HG02588 (cell line): ENCODE measurements around the gene LRSAM1.

ENCODE experiments used
- ATAC-seq: cut with Tn5 transposase; IDR thresholded peaks from one replicate; pipeline ENCODE4 v1.9.1; 2021; ENCODE audit warnings: mild to moderate bottlenecking, moderate library complexity; ENCODE audit not compliant: unreplicated experiment

The LRSAM1 gene

DNA sequence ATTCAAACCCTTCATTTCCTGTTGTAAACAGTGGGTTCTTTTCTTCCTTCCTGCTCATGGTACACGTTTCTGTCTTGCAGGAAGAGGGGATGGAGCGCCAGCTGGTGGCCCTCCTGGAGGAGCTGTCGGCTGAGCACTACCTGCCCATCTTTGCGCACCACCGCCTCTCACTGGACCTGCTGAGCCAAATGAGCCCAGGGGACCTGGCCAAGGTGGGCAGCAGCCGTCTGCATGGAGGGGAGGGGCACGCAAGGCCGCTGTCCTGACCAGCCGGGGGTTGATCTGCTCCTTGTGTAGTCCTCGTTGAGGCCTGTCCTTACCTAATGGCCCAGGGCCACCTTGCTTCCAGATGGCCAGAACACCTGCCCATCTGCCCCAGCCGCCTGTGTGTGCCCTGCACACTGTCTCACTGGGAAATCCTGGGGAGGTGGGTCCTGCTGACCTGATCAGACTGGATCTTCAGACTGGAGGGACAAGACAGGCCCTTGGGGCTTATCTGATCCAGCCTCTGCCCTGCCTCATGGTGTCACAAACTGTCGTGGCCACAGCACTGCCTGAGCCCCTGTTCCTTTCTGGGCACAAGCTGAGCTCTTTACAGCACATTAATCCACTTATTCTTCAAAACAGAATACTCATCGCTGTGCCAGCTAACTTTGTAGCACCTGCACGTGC, 44.7 kb downstream of the LRSAM1 start:
- ATAC-seq, result no peak

DNA sequence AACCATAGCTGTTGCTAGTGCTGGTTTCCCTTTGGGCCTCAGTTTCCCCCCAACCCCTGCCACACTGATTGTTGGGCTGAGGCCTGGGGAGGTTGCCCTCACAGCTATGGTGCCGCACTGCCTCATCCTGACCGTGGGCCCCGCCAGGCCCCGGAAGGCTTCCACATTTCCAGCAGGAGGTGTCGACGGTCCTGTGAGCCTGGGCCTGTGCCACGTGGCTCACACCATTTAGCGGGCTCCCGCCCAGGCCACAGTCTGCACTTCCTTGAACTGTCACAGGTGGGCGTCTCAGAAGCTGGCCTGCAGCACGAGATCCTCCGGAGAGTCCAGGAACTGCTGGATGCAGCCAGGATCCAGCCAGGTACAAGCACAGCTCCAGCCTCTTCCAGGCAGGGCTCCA, 45.7 kb downstream of the LRSAM1 start:
- ATAC-seq, result no peak

DNA sequence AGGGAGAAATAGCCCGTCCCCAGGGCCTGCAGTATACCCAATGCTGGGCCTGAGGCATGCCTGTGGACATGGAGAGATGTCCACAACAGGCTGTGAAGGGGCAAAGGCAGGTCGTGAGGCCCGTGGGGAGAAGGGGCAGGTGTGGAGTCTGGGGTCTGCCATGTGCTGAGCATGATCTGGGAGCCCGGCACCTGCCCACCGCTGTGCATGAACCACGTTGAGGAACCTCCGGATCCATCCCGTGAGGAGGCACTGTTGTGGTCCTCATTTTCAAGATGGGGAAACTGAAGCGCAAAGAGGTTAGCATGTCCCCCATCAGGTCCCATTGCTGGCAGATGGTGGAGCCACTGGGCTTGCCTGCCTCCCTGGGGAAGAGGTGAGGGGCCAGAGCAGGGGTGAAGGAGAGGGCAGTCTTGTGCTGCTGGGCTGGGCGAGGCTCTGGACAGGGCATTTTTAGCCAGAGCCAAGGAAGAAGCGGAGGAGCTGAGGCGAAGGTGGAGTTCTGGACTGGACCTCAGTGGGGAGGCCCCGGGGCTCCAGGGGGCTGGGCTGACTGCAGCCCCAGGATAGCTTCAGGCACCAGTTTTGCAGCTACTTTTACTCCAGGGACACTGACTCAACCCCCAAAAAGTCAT, 46.5 kb downstream of the LRSAM1 start:
- no peak for ATAC-seq

DNA sequence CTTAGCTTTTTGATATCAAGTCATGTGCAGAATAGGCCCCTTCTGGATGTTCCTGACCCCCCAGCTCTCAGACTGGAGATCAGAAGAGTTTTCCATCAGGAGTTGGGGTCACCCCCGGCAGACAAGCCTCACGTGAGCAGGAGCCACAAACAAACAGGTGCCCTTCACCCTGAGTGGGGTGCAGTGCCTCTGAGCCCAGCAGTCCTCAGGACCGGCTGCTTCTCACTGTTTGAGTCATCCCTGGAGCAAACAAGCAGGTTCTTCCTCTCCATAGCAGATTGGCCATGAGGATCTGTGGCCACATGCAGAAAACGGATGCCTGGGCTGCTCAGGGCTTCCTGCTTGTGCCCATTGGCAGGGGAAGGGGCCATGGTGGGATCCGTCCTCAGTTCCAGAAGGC, 47.0 kb downstream of the LRSAM1 start:
- no peak for ATAC-seq

DNA sequence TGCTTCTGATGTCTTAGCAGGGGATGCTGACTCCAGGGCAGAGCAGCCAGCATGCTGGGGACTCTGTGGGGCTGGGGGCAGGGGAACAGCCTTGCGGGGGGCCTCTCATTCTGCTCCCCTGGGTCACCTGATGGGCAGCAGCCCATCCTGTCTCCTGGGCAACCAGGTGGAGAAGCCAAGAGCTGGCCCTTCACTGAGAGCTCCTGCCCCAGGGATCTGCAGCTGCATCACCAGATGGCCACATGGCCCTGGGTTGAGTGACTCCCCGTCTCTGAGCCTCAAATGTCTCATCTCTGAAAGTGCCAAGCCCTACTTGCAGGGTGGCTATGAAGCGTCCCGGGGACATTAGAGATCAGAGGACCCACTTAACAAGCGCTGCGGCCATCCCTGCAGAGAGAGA, 49.1 kb downstream of the LRSAM1 start:
- ATAC-seq, result no peak

DNA sequence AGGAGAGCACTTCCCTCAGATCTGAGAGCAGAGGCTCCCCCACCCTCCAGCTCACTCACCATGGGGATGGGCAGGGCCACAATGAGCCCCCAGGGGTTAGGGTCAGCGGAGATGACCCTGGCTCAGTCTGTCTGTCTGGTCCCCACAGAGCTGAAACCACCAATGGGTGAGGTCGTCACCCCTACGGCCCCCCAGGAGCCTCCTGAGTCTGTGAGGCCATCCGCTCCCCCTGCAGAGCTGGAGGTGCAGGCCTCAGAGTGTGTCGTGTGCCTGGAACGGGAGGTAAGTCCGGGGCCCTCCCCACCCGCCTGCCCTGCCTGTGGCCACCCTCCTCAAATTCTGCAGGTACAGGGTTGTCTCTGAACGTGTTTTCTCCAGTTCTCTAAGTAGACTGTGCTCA, 49.6 kb downstream of the LRSAM1 start:
- ATAC-seq, result no peak

DNA sequence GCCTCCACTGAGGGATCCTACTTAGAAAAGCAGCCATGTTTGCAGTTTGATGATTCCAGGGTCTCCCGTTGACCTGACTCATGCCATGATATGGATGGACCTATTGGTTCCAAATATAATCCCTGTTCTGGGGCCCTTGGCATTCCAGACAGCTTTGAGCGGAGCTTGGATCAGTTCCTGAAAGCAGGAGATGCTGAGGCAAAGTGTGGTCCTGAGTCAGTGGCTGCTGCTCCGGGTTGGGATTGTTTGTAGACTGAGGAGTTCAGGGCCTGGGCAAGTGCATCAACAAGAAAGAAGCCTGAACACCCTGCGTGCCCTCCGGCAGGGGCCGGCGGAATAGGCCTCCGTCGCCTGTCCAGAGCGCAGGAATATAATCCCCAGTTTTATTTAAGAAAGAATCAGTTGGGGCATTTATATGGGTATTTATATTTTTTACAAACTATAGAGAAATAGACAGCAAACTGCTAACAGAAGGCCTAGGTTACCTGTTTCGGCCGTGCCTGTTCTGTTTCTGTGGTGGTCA, 50.6 kb downstream of the LRSAM1 start:
- ATAC-seq, result no peak

DNA sequence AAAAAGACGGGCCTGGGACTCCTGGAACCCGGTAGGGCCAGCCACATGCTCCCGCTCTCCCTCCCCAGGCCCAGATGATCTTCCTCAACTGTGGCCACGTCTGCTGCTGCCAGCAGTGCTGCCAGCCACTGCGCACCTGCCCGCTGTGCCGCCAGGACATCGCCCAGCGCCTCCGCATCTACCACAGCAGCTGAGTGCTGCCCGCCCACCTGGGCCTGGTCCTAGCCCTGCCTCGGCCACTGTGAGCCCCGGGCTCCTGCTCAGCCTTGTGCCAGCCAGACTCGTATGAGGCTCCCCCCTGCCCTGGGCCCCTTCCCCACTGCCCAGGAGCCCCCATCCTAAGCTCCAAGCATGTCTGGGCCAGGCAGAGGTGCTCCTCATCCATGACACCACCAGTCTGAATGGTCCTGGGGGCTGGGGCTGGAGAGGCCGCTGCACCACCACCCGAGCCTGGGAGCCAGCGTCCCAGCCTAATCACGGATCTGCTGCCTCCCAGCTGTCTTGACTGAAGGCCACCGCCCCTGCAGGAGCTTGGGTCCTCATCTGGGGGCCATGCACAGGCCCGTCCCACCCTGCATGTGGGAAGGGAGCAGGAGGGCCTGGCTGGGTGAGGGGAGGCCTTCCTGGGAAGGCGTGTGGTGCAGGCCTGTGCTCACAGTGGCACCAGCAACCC, 51.5 kb downstream of the LRSAM1 start:
- no peak for ATAC-seq

DNA sequence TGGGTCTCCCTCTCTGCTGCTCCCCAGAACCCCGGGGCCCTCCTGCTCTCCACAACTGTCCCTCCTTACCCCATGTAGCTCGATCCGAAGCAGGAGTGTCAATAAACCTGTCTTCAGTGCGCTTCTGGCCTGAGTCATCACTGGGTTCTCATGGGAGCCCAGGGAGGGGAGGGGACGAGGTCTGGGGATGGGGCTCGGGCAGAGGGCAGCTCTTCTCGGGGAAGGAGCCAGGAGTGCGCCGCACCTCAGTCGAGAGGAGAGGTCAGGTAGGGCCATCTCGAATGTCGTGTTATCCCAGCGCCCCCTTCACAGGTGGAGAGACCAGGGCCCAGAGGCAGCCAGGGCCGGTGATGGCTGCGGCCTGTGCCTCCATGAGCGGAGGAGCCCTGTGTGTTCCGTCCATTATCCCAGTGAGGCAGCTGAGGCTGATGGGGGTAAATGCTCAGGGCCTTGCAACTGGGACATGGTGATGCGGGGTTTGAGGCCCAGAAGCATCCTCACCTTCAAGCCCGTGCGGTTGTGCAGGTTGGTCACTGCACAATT, 52.1 kb downstream of the LRSAM1 start:
- no peak for ATAC-seq

DNA sequence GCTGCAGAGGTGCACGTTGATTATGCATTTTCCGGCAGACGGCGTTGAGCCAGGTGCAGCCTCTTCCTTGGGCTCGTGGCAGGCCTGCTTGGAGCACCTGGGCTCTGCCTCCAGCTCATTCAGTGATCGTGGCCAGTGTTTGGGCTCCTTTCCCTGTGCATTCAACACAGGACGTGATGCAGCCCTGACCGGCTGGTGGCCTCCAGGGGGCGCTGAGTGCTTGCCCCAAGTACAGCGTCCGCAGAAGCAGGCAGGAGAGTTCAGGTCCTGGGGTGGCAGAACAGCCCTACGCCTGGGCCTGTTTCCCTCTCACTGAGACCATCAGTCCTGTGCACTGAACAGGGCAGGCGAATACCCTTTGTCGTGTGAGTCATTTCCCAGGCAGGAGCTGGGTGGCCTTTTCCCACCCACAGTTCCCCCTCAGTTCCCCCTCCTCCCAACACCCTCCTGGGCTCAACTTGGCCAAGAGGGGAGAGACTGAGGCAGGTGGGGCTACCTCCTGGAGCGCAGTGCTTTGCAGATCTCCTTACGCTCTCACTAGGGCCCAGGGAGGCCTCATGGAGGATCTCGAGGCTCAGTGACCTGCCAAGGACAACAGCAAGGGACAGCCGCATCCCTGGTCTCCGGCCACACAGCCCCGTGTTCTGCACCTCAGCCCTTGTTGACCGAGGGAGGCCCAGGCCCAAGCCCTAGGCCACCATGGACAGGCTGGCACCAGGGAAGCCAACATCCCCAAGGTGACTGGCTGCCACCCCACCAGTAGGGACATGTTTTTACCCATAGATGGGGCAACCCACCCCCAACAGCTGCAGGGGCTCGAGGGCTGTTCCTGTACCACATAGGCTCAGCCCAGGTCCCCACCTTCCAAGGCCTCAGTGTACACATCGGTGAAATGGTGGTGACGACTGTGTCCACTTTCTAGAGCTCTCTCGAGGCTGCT, 52.9 kb downstream of the LRSAM1 start:
- no peak for ATAC-seq

DNA sequence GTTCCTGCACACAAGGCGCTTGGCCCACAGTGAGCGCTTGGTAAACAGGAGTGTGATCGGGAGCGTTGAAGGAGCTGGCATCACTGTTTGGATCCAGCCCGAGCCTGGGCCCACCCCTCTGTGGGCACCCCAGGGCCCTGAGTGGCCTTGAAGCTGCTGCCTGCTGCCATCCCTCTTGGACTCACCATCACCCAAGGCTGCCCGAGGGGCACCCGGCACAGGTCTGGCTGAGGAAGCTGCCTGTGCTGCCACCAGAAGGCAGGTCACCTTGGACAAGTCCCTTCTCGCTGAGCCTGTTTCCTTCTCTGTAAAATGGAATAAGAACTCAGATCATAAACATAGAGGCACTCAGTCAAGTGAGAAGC, 53.6 kb downstream of the LRSAM1 start:
- ATAC-seq, result no peak

DNA sequence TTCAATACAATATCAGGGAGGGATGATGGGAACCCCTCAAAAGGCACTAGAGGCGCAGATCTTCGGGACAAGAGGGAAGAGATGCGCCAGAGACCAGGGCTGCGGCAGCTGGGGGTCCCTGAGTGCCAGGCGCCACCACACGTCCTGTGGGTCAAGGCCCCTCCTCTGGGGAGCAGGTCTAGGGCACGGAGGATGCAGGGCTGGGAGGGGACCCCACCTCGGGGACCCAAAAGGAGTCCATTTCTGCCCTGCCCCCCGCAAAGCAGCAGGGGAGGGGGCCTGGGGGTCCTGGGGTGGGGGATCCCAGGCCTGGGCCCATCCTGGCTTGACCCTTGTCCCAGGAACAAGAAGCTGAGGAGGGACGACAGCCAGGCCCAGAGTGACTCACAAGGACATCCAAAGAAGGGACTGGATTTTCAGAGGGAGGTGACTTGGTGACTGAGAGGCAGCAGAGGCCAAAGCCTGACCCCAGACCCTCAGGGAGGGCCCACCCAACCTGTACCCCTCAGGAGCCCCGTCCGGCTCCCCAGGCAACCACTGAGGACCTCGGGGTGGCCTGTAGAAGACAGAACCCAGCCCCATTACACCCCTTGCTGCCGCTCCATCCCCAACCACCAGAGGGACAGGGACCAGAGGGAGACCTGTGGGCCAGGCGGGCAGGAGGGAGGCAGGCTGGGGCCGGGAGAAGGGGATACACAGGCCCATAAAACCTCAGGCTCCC, 54.2 kb downstream of the LRSAM1 start:
- no peak for ATAC-seq

DNA sequence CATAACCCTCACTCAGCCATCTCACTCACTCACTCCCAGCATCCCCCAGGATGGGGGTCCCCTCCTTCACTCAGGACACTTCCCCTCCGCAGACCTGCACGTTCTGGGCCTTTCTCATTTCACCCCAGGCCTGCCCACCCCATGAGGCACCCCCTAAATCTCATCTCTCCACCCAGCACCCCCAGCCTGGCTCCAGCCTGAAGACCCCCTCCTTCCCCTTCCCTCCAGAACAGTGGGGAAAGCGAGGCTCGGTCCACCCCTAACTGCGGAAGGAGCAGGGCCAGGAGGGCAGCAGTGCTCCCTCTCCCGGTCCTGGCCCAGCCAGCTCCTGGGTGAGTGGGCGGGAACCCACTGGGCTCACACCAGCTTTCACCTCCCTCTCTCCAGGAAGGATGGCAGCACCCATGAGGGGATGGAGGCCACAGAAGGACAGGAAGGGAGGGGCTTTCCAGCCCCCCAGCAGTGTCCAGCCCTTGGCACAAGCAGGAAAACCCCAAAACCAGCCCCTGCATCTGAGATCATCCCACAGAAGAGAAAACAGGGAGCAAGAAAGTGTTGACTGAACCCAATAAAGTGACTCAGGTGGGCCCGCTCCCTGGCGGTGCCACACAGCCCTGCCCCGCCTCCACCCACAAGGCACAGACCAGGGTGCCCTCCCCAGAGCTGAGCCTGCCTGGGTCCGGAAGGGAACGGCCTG, 55.0 kb downstream of the LRSAM1 start:
- ATAC-seq, result no peak

DNA sequence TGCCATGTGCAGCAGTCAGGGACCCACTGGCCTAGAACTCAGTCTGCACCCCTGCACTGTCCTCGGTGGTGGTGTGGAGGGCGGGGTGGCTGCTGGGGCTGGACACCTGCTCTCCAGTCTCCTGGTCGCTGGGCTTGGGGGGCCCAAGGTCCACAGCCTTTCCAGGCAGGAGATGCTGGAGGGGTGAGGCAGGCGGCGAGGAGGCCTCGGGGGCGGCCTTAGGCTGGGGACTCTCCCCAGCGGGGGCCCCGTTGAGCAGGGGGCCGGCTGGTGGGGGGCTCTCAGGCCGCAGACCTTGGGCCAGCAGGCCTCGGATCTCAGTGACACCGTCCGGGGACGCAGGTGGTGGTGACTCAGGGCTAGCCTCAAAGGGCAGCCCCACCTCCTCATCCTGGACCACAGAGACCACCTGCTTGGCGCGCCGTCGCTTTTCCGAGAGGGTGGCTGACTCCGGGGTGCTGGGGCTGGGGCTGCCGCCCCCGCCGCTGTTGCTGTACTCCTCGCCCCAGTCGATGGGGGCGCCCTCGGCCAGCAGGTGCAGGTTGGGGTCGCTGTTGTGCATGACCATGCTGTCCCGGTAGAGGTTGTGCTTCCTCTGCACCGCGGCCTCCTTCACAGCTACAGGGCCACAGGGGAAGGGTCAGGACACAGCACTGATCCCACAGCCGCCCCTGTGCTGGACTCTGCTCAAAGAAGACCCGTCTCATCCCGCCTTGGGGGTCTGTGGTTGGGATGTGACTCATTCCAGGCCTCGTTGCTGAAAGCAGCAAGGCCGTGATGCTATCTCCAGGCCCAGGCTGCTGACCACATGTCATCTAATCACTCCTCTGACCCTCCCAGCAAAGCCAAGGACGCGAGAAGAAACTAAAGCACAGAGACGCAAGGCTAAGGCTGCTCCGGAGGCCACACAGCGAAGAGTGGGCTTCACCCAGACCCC, 55.8 kb downstream of the LRSAM1 start:
- no peak for ATAC-seq

DNA sequence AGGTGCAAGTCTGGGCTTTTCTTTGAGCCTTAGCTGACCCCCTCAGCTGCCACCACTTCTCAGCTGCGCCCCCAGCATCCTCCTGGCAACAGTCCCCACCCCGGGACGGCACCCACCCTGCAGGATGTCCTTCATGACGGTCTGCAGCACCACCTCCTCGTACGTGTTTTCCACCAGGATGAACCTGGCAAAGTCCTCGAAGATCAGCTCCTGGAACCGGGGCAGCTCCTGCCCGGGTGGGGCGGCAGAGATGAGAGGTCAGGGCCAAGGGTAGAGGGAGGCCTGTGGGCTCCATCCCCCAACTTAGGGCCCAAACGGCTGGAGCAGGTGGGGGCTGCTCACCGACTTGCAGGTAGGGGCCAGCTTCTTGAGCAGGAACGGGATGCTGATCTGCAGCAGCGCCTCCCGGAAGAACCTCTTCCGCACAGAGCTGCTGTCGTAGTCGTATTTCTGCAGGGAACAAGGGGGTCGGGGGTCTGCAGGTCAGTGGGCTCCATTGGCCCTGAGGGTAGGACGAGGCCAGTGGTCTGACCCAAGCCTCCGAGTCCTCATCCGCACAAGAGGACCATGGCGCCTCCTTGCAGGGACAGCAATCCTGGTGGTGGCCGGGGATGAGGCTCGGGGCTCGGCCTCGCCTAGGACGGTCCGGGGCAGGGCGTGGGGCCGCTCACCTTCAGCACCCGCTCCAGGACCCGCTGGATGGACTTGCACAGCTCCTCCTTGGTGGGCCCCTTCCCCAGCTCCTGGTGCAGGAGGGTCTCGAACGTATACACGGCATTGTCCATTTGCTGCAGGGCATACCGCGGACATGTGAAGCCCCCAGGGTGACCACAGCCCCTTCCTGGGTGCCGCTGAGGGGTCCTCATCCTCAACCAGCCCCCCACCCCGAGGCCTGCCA, 56.7 kb downstream of the LRSAM1 start:
- no peak for ATAC-seq

DNA sequence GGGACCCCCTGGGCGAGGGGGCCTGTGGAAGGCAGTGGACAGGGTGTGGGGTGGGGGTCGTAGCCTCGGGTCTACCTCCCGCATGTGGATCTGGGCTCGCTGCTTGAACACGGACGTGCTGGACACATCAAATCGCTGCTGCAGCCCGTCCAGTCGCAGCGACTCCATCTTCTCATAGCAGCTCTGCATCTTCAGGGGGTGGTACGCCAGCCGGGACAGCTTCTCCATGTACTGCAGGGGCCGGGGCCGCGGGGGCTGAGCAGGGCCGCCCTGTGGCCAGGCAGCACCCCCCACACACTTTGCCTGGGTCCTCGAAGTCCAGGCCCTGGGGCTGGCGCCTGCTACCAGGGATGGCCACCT, 57.6 kb downstream of the LRSAM1 start:
- no peak for ATAC-seq

DNA sequence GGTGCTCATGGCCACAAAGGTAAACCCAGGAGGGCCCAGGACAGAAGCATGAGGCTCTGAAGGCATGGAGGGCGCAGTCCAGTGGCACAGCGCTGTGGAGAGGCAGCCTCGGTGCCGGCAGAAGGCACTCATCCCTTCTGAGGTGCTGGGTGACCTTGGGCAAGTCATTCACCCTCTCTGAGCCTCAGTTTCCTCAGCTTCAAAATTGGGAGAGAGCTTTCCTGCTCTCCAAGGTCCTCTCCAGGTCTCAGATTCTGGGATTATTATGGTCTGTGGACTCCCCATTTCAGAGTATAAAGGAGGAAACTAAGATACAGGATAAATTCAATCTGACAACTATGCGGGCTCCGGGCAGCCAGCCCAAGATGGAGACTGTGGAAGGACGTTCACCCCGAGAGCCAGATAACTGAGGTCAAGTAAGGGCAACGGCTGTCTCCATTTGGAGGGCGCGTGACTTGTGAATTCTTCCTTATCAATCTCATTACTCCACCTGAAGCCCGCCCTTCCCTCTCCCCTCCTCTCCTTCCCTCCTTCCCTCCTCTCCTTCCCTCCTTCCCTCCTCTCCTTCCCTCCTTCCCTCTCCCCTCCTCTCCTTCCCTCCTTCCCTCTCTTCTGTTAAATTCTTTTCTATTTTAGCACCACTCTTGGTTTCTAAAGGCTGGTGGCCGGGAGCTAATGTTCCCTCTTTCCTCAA, 58.1 kb downstream of the LRSAM1 start:
- ATAC-seq, result no peak
